Endothelial cell of umbilical vein (primary cell): ENCODE measurements around the gene BMPR2.

Experiments used
- CTCF ChIP-seq, 2 donors: IDR thresholded peaks; 1 replicate in 1 of 2; 2 replicates in 1 of 2; pipeline ENCODE4 v1.5.1; 2011; ENCODE audit warnings: low read length in 2 of 2, mild to moderate bottlenecking in 2 of 2, moderate library complexity in 2 of 2, control low read depth in 1 of 2, inconsistent platforms in 1 of 2, low read depth in 1 of 2; ENCODE audit not compliant: insufficient read depth in 1 of 2; ENCODE audit errors: extremely low read depth in 1 of 2
- JUN ChIP-seq: IDR thresholded peaks from 2 replicates; pipeline ENCODE4 v1.6.1; 2011; ENCODE audit warnings: borderline replicate concordance, low read depth; ENCODE audit not compliant: insufficient read length, insufficient read depth
- MAX ChIP-seq: IDR thresholded peaks from 2 replicates; pipeline ENCODE4 v1.6.1; 2011; ENCODE audit not compliant: insufficient read depth, insufficient read length
- MYC ChIP-seq: IDR thresholded peaks from one replicate; pipeline ENCODE4 v1.6.1; 2011; ENCODE audit warnings: mild to moderate bottlenecking, low read depth, low read length
- POLR2A ChIP-seq: IDR thresholded peaks from 2 replicates; pipeline ENCODE4 v1.6.1; 2012; ENCODE audit warnings: low read depth, mild to moderate bottlenecking, control low read depth, low read length
- POLR2AphosphoS5 ChIP-seq: IDR thresholded peaks from 2 replicates; pipeline ENCODE4 v1.6.1; 2012; ENCODE audit warnings: low read depth, mild to moderate bottlenecking, control low read depth, low read length, moderate library complexity; ENCODE audit not compliant: insufficient read depth

- TF ChIP-seq CTCF (IDR thresholded peaks at IDR 0.05; ENCODE audit: extremely low read depth in 1 of 2, insufficient read depth in 1 of 2, low read depth in 1 of 2, low read length in 2 of 2) (no peak), MYC (no peak), POLR2AphosphoS5 (no peak), POLR2A (no peak), JUN (no peak), MAX (no peak)
Measured at GRCh38 chr2:202355993-202356505, 20.1 kb upstream of the BMPR2 start.
